Inferior parietal cortex (tissue), 1 donor: ENCODE measurements around the gene SHB.

Experiments
- DNase-seq: peaks from one replicate; pipeline ENCODE4 v3.0.0-alpha.2; 2016; ENCODE audit errors: extremely low spot score

The SHB gene

GRCh38 chr9:38042626-38043357, 26.2 kb downstream of the SHB start:
- no peak for DNase-seq

DNA sequence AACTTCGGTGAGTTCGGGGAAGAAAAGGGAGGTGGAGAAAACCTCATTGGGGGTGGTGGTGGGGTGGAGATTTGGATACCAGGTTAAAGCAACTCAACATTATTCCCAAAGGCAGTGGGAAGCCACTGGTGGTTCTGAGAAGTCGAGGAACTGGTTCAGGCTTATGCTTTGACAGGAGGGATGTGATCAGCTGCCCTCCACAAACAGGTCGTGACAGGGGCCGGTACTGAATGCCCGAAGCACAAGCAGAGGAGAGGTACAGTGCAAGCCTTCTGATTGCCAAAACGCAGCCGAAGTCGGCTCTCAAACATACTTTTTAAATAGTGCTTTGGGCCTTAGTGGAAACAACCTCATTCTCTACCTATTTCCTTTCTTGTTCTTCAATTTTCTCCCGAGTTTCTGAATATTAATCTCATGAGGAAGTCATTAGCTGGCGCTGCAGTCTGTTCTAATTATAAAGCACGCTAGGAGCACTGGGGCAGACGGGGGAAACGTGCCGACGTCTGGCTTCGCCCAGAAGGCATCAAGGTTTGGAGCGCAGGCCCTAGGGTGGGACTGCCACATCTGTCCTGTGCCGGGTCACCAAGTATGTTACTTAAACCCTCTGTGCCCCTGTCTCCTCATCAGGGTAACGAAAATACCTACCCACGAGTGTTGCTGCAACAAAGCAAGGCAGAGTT, 27.3 kb downstream of the SHB start:
- no peak for DNase-seq

DNA sequence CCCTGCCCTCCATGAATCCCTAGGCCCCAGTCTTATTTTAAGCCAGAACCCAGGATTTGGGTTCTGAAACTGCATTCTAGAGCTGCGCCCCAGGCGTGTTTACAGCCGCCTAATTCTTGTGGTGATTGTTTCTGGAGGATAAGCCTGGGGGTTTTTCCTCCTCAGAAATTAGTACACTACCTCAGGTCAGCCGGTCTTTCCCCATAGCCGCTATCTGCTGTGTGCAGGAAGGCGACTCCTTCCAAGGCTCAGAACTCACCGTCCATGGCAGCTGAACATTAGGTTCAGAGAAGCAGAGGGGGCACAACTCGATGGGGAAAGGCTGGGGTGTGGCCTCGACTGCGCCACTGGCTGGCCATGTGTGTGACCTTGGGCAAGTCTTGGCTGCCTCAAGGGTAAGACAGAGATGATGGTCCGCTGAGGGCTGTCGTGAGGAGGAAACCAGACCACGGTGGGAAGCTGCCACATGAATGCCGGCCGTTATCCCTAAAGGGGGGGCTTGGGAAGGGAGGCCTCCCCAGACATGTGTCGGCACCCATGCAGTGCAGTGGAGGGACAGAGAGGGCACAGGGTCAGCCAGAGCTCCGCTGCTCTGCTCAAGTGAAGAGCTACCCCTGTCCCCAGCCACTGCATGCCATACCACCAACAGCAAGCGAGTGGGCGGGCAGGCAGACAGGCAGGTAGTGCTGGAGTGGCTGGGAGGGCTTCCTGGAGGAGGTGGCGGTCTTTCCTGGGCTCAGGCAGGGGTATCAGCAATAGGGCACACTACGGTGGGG, 28.9 kb downstream of the SHB start:
- DNase-seq, result no peak

DNA sequence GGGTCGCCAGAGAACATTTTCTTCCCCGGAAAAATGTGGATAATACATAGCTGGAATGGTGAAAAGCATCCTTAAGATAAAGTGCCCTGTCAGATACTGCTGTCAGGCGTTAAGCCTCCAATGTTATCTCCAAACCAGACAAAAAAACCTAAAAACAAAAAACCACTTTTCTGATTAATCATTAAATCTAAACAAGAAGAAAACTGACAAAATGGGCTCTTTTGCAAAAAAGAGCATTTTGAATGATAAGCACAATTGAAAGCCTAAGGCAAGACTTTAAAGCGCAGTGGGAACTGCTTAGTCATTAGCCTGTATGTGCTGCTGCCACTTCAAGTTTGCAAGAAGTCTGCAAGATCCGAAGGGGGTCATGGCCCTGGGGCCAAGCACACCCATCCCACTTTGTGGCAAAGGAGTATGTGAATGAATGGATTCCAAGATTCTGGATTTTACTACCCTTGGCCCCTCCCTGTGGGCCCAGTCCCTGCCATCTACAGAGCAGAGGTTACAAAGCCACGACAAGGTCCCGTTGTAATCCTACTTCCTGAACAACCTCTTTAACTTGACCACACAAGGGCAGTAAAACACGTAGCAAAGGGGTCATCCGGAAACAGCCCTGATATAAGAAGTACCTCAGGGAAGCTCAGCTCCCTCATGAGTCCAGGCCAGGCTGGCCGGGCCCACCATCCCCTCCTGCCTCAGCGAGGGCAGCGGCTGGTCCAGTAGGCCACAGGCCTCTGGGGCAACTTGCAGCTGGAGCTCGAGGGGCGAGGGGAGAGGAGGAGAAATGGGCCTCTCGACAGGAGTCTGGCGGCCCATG, 29.7 kb downstream of the SHB start:
- DNase-seq, result no peak

- DNase-seq, result no peak
Measured at GRCh38 chr9:38038307-38039089, 30.5 kb downstream of the SHB start.

DNA sequence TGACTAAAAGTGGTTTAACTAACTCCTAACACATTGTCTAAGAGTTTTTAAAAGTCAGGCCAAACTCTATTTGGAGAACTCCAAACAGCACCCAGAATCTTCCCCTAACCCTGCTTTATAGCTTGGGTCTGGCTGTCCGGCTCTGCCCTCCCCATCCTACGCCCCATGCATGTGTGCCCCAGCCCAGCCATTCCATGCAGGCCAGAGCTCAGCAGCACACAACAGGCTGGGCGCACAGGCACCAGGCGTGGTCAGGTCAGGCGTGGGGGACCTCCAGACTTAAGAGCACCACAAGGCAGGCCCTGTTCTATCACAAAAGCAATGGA, 31.1 kb downstream of the SHB start:
- DNase-seq, result no peak

- DNase-seq, result no peak
Measured at GRCh38 chr9:38036359-38037084, 32.5 kb downstream of the SHB start.

GRCh38 chr9:38035873-38036272, 33.2 kb downstream of the SHB start:
- no peak for DNase-seq

GRCh38 chr9:38033941-38034340, 35.1 kb downstream of the SHB start:
- DNase-seq, result no peak

DNA sequence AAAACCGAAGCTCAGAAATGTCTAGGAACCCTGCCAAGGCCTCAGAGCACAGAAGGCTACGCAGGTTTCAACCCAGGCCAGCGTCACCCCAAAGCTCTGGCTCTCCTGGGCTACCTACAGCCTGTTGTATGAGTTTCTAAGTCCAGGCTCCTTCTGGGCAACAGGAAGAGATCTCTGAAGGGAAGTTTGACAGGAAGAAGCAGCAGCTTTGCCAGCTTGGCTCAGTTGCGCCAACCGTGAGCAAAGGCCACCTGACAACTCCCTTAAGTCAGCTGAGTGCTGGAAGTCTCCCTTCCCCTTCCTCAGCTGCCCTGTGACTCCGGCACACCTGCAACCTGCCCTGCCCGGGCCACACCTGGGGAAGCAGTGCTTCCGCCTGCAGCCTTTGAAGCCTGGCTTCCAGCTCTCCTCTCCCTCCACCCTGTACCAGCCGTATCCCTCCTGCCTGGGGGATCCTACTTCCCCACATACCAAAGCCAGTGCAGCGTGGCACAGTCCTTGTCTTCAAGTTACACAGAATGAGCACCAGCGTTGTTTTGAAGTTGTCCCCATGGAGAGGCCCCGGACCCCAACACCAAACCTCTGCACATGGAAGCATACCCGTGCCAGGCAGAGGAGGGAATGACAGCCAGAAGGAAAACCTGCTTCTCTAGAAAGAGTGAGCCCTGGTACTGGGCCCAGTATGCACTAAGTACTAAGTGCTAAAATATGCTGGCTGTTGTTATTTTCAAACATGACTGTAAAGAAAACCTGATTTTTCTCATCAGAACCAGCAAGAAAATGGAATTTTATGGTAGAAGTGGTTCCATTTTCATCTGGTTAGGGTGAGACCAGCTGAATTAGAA, 36.5 kb downstream of the SHB start:
- no peak for DNase-seq

- no peak for DNase-seq
Measured at GRCh38 chr9:38031594-38031993, 37.4 kb downstream of the SHB start.

DNA sequence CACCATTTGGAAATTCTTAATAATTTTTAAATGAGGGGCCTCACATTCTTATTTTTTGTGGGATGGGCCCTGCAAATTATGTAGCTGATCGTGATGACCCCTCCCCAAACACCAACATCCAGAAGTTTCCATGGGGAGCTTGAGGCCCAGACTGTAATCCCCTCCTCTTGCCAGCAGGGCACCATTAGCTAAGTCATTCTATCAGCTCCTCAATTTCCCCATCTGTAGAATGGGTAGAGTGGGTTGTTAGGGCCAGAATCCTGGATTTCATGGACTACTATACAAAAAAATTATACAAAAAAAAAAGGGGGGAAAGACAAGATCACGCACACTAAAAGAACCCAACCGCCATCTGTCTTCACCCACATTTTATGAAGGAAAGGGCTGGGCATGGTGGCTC, 38.4 kb downstream of the SHB start:
- no peak for DNase-seq

GRCh38 chr9:38029915-38030638, 39.0 kb downstream of the SHB start:
- no peak for DNase-seq

DNA sequence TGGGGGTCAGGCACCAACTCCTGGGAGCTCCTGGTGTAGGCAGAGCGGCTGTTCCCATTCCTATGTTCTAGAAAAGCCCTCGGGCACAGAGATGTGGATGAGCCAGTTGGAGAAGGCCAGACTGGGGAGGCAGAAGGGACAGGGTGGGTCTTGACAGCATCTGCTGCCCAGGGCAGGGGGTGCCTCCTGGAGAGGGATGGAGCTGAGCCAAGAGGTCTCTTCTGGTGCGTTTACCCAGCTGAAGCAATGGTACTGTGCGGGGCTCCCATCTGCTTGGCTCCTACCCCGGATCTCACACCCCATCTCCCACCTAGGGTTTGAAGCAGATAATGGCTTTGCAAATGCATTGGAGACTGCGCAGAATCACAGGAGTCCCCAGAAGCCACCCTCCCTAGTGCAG, 41.3 kb downstream of the SHB start:
- DNase-seq, result no peak

DNA sequence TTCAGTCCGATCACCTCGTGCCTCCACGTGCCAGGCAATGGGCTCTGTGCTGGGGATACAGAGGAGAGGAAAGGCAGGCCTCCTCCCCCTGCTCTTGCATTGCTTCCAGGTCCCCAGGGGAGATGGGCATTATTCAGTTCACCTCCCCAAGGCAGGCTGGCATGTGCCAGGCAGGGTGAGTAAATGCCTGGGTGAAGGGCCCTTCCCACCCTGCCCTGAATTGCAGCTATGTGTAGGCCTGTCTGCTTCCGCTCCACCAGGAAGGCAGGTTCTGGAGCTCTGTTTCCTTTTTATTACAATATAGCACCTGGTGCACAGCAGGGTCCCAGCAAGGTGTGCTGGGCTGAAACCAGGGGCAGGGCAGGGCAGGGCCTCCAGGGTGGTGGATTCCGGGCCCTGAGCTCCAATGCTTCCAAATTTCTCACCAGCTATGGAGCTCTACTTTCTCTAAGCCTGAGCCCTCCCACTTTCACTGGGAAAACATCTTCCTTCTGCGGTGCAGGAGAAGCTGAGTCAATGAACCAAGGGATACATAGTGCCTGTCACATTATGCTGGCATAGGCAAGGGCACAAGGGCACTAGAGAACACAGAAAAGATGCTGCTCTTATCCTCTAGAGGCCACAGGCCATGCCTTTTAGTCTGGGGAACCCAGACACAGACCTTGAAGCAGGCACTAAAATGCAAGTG, 42.0 kb downstream of the SHB start:
- no peak for DNase-seq

- no peak for DNase-seq
Measured at GRCh38 chr9:38026021-38026809, 42.8 kb downstream of the SHB start.

- DNase-seq, result no peak
Measured at GRCh38 chr9:38025166-38025565, 43.9 kb downstream of the SHB start.
